Coronary artery (tissue), 2 donors: ENCODE measurements around the gene SETD4.

Experiments used
- DNase-seq: peaks from one replicate; pipeline ENCODE4 v3.0.0-alpha.2; 2017; ENCODE audit warnings: low spot score
- H3K27ac ChIP-seq, 2 donors: fragments of 200-600 bp; sonication (generic); one replicate each; pipeline ENCODE4 v1.5.1; 2016 to 2019
- H3K4me3 ChIP-seq: fragments of 200-600 bp; sonication (generic); 2 replicates; pipeline ENCODE4 v1.5.1; 2016; ENCODE audit warnings: mild to moderate bottlenecking, moderate library complexity
- CTCF ChIP-seq: fragments of 200-600 bp; sonication (generic); IDR thresholded peaks from one replicate; pipeline ENCODE4 v1.5.1; 2019; ENCODE audit warnings: antibody characterized with exemption

Gene SETD4

GRCh38 chr21:36089946-36090345 is 29.6 kb upstream of the SETD4 start:
- no peak for TF ChIP-seq CTCF
- no peak for DNase-seq
- Histone ChIP-seq H3K4me3 (no peak overlapping the region), H3K27ac (no peak overlapping the region)

GRCh38 chr21:36087362-36088138 is 27.2 kb upstream of the SETD4 start:
- no peak for TF ChIP-seq CTCF
- Histone ChIP-seq H3K4me3 (no peak overlapping the region), H3K27ac (no peak overlapping the region)
- DNase-seq, result no peak

- no peak for DNase-seq
- Histone ChIP-seq H3K27ac (no peak overlapping the region), H3K4me3 (no peak overlapping the region)
- TF ChIP-seq CTCF, result no peak
These were observed 21.9 kb upstream of the SETD4 start for GRCh38 chr21:36082237-36082664.

- no peak for DNase-seq
- H3K4me3 ChIP-seq, result no peak overlapping the region
- H3K27ac ChIP-seq, result no peak overlapping the region
- no peak for TF ChIP-seq CTCF
These were observed 20.1 kb upstream of the SETD4 start for GRCh38 chr21:36080386-36080785.

GRCh38 chr21:36079671-36080070 is 19.3 kb upstream of the SETD4 start:
- DNase-seq, result no peak
- Histone ChIP-seq H3K27ac (no peak overlapping the region), H3K4me3 (no peak overlapping the region)
- TF ChIP-seq CTCF, result no peak

GRCh38 chr21:36079010-36079649 is 18.8 kb upstream of the SETD4 start:
- Histone ChIP-seq H3K27ac (no peak overlapping the region), H3K4me3 (no peak overlapping the region)
- TF ChIP-seq CTCF, result no peak
- DNase-seq, result no peak

GRCh38 chr21:36077758-36078157 is 17.4 kb upstream of the SETD4 start:
- Histone ChIP-seq H3K4me3 (no peak overlapping the region), H3K27ac (no peak overlapping the region)
- DNase-seq, result no peak
- TF ChIP-seq CTCF, result no peak
